Measurements from ENCODE around the gene UBN1. TPM values are rescaled to one million over a fixed set of nuclear protein-coding genes. Genes with fewer than 3 reads are reported as not detected.

UBN1 gene
- total RNA-seq, 1 donor: 37.7 TPM

GRCh38 chr16:4890026-4890425 is 42.7 kb downstream of the UBN1 start:
- TF ChIP-seq, protein P1, sequence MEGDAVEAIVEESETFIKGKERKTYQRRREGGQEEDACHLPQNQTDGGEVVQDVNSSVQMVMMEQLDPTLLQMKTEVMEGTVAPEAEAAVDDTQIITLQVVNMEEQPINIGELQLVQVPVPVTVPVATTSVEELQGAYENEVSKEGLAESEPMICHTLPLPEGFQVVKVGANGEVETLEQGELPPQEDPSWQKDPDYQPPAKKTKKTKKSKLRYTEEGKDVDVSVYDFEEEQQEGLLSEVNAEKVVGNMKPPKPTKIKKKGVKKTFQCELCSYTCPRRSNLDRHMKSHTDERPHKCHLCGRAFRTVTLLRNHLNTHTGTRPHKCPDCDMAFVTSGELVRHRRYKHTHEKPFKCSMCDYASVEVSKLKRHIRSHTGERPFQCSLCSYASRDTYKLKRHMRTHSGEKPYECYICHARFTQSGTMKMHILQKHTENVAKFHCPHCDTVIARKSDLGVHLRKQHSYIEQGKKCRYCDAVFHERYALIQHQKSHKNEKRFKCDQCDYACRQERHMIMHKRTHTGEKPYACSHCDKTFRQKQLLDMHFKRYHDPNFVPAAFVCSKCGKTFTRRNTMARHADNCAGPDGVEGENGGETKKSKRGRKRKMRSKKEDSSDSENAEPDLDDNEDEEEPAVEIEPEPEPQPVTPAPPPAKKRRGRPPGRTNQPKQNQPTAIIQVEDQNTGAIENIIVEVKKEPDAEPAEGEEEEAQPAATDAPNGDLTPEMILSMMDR (IDR thresholded peaks at IDR 0.05; ENCODE audit: insufficient read depth, low read length): no peak
- H3K4me3 ChIP-seq (ENCODE audit: low read depth, low read length): no peak overlapping the region
- no peak for DNase-seq (ENCODE audit: low read depth)

DNA sequence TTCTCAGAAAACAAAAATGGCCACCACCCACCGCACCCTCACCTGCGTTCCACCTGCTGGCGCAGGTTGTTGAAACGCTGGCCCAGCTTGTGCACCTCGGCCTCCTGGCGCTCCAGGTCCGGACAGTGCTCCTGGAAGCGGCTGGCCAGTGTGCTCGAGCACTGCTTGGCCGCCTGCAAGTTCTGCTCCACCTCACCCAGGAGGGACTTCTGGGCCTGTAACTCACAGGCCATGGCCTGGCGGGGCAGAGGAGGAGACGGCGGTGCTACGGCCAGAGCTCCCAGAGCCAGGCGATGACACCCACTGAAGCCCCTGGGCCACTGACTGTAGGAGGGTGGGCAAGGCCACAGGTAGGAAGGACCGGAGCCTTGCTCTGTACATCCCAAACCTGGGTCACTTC is 43.4 kb downstream of the UBN1 start:
- DNase-seq (ENCODE audit: low read depth): no peak
- TF ChIP-seq, protein P1 (IDR thresholded peaks at IDR 0.05; ENCODE audit: insufficient read depth, low read length): no peak
- H3K4me3 ChIP-seq (ENCODE audit: low read depth, low read length): no peak overlapping the region

GRCh38 chr16:4891097-4891885 is 44.0 kb downstream of the UBN1 start:
- no peak overlapping the region for H3K4me3 ChIP-seq (ENCODE audit: low read depth, low read length)
- TF ChIP-seq, protein P1 (IDR thresholded peaks at IDR 0.05; ENCODE audit: insufficient read depth, low read length): no peak

GRCh38 chr16:4891886-4892216 is 44.6 kb downstream of the UBN1 start:
- TF ChIP-seq, protein P1 (IDR thresholded peaks at IDR 0.05; ENCODE audit: insufficient read depth, low read length): no peak
- DNase-seq (ENCODE audit: low read depth): no peak
- H3K4me3 ChIP-seq (ENCODE audit: low read depth, low read length): no peak overlapping the region

More at GRCh38 chr16:4891097-4891885, 44.0 kb downstream of the UBN1 start:
- DNase-seq (ENCODE audit: low read depth): no peak

DNA sequence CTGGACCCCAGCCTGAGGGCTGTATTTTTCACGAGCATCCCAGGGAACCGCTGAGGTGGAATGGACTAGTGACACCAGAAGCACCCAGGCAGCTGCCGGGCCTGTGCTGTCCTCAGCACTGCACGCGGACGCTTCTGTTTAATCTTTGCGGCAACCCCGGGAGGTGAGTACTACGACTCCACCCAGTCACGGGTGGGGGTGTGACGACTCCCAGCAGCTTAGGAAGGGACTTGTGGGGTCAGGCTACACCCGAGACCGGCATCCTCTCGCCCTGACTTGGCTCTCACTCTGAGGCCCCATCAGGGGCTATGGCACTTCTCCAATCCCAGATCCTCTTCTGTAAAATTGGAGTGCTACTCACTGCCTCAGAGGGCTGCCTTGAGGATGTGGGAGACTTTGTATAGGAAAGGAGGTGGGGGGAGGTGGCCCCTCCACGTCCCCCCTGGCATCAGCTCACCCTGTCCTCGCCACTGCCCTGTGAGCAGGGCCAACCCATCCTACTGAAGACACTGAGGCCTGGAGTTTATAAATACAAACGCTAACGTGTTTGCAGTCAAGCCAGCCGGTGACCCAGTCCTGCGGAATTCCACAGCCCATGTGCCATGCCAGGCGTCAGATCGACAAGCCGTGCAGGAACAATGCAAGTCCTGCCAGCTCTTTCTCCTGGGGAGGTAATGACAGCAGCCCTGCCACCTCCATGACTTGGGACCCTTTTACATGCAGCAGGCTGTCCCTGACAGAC is 45.3 kb downstream of the UBN1 start:
- H3K4me3 ChIP-seq (ENCODE audit: low read depth, low read length): no peak overlapping the region
- TF ChIP-seq, protein P1 (IDR thresholded peaks at IDR 0.05; ENCODE audit: insufficient read depth, low read length): no peak
- peak; percentile 62 for DNase-seq (ENCODE audit: low read depth)

GRCh38 chr16:4893103-4893862 is 46.0 kb downstream of the UBN1 start:
- no peak for DNase-seq (ENCODE audit: low read depth)
- TF ChIP-seq, protein P1 (IDR thresholded peaks at IDR 0.05; ENCODE audit: insufficient read depth, low read length): no peak
- no peak overlapping the region for H3K4me3 ChIP-seq (ENCODE audit: low read depth, low read length)
